HG02884 (cell line): ENCODE results near the gene TXLNB.
"Not testable (repeated sequence)": the region's sequence is repeated elsewhere in the genome, so short reads cannot be mapped to it uniquely, and the experiment has no call there.

Experiments
- ATAC-seq: cut with Tn5 transposase; IDR thresholded peaks from one replicate; pipeline ENCODE4 v1.9.1; 2021; ENCODE audit warnings: mild to moderate bottlenecking, moderate library complexity; ENCODE audit not compliant: unreplicated experiment

The TXLNB gene

GRCh38 chr6:139311831-139312230 lies 20.0 kb upstream of the TXLNB start:
- no peak for ATAC-seq

DNA sequence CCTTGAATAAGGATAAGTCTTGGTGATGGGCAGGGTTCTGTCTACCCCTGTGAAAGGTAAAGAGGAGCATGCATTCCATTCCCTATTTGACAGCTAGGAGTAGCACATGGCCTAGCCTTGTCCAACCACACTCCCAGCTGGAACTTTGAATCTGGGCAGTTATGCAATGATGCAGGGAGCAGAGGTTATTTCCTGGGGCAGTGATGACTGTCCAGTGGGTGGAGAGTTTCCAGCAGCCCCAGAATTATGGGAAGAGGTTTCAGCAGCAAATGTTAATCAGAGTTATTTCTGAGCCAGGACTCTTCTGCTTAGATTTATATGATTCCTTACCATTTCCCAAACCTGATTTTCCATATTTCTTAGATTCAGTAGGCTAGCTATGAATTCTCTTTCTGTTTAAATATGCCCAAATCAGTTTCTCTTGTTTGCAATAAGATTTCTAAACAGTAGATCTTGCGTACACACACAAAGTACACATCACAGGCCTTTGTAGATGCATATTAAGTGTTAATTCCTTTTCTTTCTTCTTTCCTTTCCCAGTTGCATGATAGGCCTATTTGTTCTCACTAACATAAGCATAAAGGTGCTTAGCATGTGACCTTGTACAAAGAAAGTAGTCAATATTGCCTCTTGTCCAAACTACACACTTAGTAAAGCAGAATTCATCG lies 17.3 kb upstream of the TXLNB start:
- no peak for ATAC-seq

- peak; percentile 96 for ATAC-seq
Observed at GRCh38 chr6:139308286-139308916, 16.6 kb upstream of the TXLNB start.

DNA sequence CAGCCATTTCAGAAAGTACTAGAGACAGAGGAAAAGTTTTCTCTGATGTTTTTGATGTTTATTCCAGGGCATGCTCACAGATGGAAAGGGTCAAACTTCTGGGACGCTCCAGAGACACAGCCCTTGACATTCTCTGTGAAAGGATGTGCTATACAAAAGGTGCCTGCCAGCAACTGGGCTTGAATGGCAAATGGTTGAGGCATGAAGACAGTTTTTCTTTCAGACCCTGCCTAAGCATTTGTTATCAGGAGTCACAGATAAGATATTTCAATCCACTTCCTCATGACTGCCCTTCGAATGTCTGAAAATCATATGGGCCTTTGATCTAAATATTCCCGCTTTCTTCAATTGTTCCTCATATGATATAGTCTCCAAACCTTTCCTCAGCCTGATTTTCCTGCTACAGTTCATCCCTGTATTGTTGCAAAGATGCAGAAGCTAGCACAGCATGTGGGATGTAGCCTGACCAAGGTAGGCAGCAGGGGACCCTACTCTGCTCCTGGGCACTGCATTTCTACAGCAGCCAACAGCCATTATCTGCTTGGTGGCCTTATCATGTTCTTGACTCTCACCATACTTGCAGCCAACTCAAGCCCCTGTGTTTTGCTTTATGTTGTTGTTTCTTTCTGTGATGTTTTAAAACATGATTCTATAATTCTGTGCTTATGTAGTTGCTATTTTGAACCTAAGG lies 14.6 kb upstream of the TXLNB start:
- no peak for ATAC-seq

- ATAC-seq, result no peak
Observed at GRCh38 chr6:139303185-139303584, 11.4 kb upstream of the TXLNB start.

- no peak for ATAC-seq
Observed at GRCh38 chr6:139297921-139298320, 6.1 kb upstream of the TXLNB start.

DNA sequence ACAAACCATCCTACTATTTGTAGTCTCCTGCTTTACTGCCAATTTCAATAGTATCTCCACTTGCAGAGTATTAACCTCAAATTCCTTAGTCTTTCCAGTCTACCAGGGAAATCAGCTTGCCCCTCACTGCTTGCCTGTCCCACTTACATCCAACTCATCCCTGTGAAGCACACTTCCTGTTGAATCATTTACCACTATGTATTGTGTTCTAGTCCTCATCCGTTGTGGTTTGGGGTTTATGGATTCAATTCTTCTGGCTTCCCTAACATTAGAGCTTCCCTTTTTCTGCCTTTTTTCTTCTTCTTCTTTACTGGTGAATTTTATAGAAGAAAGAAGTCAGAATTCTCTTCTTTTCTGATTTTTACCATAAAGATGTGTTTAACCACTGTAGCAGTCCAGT lies 5.1 kb upstream of the TXLNB start:
- no peak for ATAC-seq

DNA sequence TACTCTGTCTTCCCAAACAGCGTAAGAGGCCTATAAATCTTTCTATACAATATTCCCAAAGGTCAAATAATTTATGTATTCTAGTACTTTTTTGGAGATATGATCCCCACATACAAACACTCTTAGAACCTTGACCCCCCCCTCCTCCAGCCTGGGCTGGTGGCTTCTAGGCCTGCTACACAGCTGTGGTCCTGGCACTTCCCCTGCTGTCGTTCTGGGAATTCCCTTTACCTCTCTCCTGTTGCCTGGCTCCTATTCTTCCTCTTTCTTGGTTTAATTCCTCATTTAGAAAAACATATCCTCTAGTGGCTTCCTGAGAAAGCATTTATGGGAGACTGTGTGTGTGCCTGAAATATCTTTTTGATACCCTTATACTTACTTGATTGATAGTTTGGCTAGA lies 4.1 kb upstream of the TXLNB start:
- ATAC-seq, result no peak

DNA sequence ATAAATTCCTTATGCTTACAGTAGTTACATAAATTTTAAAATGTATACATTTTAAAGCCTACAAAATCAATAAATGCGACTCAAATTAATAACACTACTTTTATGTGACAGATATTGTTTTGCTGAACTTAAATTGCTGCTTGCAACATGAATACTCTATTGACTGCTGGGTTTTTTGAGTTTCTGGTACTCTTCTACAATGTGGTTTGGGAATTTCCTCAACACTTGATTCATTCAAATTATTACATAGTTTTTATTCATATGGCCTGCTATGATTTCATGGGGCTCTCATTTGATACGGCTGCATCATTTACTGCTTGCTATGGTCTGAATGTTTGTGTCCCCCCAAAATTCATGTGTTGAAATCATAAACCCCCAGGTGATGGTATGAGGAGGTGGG lies 2.3 kb upstream of the TXLNB start:
- ATAC-seq, result no peak

- ATAC-seq, result not testable (repeated sequence)
Observed at GRCh38 chr6:139293230-139293629, 1.4 kb upstream of the TXLNB start.

DNA sequence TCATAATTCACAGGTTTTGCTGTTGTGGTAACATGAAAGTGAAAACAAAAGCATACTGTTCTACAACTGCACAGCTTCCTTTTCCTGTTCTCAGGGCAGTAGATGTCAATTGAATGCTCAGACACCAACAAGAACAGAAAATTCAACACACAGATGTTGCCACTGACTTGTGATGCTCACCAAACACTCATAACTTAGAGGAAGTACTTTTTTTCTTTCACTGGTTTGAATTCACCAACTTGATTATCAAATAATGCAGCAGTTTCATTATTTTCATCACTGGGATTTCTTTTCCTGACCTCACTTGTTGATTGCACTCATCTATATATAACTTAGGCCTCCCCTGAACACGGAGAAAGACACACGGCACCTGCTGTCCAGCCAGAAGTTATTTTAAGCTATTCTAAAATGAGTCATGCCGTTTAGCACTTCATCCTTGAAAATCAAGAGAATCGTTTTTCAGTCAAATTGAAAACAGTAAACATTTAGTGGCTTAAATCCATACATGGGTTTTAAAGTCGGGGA lies 949 bp downstream of the TXLNB start:
- ATAC-seq, result peak; percentile 71

- no peak for ATAC-seq
Observed at GRCh38 chr6:139289233-139289632, 2.6 kb downstream of the TXLNB start.

DNA sequence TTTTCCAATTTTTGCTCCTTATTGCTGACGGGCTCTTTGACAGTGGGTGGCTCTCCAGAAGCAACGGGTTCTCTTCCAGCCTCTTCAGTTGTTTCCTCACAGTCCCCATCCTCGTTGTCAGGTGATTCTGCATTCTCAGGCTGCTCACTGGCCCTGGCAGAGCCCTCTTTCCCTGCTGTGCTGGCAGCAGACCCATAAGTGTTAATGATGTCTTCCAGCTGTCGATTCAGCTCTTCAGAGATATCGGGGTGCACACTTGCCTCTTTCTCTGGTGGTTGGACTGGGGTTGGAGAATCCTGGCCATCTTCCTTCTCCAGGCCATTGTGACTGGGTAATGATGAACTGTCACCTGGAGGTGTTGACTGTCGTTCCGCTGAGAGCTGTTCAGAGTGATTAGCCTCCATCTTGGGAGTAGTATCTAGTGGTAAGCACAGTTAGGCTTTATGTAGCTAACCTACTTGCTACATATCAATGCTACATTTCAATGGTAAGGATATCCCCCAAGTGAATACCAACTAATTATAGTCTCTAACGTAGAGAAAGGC lies 3.2 kb downstream of the TXLNB start:
- ATAC-seq, result no peak

GRCh38 chr6:139287868-139288267 lies 3.9 kb downstream of the TXLNB start:
- no peak for ATAC-seq

DNA sequence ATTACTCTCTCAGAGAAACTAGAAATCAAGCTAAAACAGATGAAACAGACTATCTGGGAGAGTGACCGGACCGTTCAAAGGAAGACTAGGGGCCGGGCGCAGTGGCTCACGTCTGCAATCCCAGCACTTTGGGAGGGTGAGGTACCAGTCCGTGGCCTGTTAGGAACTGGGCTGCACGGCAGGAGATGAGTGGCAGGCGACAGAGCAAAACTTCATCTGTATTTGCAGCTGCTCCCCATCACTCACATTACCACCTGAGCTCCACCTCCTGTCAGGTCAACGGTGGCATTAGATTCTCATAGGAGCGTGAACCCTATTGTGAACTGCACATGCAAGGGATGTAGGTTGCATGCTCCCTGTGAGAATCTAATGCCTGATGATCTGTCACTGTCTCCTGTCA lies 5.4 kb downstream of the TXLNB start:
- not testable (repeated sequence) for ATAC-seq

DNA sequence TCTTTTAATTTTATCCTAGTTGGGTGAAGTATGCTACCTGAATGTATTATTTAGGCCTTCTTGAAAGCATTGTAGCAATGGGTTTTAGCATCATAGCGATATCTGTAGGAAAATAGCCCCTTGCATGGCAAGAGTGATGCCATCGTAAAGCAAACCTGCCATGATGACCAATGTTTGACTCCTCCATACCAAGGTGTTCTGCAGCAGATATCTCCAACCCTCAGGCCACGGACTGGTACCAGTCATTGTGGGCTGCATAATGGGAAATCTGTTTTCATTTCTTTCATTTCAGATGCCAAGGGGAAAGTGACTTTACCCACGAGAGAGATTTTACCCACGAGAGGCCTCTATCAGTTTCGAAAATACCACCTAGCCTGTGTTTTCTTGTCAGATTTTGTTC lies 6.2 kb downstream of the TXLNB start:
- ATAC-seq, result no peak

DNA sequence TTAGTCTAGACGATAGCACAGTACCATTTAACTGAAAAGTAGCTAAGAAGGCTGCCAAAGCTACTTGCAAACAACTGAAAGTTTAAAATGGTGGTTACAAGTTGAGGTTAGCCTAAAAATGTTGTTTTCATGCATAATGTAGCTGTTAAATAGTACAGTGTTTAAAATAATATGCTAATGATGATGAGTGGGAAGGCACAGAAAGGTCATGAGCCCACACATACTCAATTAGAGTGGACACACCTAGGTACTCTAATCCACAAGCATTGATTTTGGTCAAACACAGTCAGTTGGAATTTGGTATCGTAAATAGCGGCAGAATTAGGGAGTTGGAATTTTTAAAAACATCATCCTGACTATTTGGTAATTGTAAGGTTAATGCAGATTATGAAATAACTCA lies 7.0 kb downstream of the TXLNB start:
- no peak for ATAC-seq

GRCh38 chr6:139282684-139283083 lies 9.1 kb downstream of the TXLNB start:
- ATAC-seq, result no peak

- ATAC-seq, result no peak
Observed at GRCh38 chr6:139278190-139278589, 13.6 kb downstream of the TXLNB start.

DNA sequence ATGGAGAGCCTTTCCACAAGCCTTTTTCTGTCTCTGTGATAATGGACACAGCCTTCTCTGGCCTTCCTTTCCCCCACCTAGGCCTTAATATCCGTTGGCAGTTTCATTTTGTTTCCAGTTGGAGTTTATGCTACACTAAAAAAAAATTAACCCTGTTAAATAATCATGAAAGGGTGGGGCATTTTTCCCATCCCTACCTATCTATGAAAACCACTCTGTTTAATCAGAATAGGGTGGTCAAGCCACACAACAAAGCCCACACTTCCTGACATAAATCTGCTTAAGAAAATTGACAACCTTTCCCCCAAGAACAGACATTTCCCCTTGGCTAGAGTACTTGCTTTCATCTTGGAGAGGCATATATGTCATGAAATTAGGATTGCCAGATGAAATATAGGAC lies 14.2 kb downstream of the TXLNB start:
- no peak for ATAC-seq

DNA sequence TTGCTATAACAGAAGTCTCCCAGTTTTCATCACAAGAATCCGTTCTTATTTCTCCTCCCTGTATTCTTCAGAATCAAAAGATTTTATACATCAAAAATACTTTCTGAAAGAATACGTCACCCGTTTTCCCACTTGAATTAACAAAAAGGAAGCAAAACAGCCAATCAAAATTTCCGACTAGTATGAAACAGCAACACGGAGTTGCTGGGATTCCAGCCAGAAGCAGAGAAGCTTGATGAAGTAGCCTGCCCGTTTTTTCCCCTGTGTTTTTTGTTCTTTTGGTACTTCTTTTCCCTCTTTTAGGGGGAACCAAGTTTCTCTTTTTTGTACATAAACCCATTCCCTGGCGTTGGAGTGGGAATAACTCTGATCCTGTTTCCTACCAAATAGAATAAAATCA lies 14.6 kb downstream of the TXLNB start:
- no peak for ATAC-seq
